ENCODE data around the gene TBXAS1.

The TBXAS1 gene

DNA sequence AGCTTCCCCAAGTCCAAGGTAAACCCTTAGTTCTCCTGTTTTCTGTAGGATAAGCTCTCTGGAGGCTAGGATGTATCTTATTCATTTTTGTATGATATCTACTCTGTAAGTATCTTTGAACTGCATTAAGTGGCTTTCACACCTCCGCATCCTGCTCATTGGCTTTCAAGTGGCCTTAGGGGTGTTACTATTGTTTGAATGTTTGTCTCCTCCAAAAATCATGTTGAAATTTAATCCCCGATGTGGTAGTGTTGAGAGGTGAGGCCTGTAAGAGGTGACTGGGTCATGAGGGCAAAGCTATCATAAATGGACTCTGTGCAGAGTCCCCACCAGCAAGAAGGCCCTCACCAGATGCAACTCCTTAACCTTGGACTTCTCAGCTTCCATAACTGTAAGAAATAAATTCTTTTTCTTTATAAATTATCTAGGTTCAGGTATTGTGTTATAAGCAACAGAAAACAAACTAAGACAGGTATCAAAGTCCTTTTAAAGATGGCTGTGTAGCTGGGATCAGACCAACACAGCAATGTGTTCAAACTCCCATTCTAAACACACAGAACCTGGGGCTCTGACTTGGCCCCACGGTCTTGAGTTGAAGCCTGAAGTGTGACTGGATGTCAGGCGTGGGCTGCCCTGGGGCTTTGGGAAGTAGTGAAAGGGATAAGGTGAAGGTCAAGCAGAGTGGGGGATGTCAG is 25.9 kb downstream of the TBXAS1 start:
- DNase-seq (ENCODE audit: low read depth, low spot score): no peak

DNA sequence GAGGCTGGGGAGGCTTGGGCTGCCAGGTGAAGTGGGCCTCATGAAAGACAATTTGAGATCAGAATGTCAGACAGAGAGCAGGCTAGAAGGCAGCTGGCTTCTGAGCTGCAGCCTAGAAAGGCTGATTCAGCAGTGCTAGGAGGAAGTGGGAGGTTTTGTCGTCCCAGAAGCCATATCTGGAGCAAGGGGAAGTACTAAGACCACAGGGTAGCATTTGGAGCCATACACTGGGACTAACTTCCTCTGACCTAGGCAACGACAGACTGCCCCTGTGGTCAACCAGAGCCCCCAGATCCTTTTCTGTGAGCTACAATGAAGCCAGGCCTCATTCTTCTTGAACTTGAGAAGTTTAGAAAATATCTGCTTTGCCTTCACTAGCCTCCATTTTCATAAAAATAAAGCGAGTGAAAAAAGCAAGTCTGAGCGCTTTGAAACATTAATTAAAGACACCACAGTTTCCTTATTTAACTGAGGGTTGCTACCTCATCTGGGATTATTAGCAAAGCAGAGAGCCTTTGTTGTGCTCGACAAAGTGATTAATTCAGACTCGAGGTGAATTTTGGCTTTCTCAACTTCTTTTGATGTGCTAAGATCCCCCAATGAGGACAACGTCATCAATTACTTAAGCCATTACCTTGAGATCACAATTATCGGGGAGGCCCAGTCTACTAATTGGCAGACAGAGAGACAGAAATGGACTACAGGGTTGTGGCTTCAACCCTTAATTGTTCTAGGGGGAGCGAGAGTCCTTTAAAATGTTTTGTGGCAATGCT is 26.6 kb downstream of the TBXAS1 start:
- DNase-seq (ENCODE audit: low read depth, low spot score): no peak

- no peak for DNase-seq (ENCODE audit: low read depth, low spot score)
Observed at GRCh38 chr7:139857791-139858190, 28.7 kb downstream of the TBXAS1 start.

GRCh38 chr7:139860090-139860775 is 31.2 kb downstream of the TBXAS1 start:
- no peak for DNase-seq (ENCODE audit: low read depth, low spot score)

DNA sequence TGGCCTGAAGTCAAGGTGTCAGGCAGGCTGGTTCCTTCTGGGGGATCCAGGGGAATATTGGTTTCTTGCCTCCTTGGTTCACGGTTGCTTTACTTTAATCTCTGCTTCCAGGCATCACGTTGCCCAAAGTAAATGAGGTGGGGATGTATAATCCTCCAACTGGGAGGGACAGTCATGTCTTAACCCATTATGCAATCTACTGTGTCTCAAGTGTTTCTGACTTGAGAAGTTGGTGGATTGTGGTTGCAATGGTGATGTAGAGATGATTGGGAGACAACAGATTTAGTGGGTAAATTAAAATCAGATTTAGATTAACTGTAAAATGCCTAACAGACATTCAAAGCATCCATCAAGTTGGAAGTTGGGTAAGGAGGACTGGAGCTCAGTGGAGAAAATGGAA is 32.7 kb downstream of the TBXAS1 start:
- DNase-seq (ENCODE audit: low read depth, low spot score): no peak

DNA sequence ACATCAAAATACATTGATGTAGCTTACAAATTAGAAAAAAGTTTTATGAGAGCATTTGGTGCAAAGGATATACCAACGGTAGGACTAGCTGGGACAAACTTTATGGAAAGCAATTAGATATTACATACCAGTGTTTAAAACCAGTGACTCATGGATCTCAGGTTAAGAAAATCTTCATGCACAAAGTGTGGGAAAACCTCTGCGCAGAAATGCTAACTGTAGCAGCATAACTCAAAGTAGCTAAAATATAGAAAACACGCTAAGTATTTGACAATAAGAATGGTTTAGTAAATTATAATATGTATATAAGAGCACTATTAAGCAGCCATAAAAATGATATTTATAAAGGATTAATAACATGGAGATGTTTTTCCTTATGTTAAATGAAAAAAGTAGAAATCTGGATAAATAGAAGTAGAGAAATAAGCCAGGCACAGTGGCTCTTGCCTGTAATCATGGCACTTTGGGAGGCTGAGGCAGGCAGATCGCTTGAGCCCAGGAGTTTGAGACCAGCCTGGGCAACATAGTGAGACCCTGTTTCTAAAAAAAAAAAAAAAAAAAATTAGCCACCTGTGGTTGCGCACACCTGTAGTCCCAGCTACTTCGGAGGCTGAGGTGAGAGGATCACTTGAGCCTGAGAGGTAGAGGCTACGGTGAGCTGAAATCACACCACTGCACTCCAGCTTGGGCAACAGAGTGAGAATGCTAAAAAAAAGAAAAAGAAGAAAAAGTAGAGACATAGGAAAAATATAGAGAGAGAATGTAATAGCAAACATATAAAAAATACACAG is 37.2 kb downstream of the TBXAS1 start:
- no peak for DNase-seq (ENCODE audit: low read depth, low spot score)

DNA sequence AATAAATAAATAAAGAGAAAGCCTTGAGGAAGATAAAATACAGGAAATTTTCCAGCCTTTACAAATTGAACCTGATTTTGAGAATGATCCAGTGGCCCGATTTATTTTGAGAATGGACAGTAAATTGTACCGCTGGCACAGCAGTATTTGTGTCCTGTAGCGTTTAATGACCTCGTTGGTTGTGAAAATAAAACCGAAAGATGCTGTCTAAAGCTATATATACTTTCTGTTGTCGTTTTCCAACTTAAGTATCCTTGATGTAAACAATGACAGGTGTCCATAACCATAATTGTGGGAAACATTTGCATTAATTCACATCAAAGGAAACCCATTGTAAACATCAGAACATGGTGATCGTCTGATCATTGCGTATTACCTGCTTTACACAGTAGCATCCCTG is 38.8 kb downstream of the TBXAS1 start:
- no peak for DNase-seq (ENCODE audit: low read depth, low spot score)

- no peak for DNase-seq (ENCODE audit: low read depth, low spot score)
Observed at GRCh38 chr7:139869886-139870285, 40.8 kb downstream of the TBXAS1 start.

DNA sequence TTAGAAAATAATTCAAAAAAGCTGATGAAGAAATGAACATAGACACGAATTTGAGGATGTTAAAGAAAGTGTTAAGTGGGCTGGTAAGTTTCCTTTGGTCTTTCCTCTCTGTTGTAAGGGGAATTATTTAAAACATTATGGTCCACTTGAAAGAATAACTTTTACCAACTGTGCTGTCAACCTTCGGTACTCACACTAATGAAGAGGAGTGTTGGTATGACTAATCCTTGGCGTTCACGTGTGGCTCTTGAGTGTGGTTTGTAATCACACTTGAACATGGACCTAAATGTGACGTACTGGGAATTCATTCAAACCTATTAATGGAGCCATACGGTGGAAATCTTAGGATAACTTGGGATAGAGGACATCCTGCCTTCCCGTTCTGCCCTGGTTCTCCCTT is 41.3 kb downstream of the TBXAS1 start:
- DNase-seq (ENCODE audit: low read depth, low spot score): no peak

GRCh38 chr7:139871331-139871730 is 42.3 kb downstream of the TBXAS1 start:
- peak; percentile 50 for DNase-seq (ENCODE audit: low read depth, low spot score)

DNA sequence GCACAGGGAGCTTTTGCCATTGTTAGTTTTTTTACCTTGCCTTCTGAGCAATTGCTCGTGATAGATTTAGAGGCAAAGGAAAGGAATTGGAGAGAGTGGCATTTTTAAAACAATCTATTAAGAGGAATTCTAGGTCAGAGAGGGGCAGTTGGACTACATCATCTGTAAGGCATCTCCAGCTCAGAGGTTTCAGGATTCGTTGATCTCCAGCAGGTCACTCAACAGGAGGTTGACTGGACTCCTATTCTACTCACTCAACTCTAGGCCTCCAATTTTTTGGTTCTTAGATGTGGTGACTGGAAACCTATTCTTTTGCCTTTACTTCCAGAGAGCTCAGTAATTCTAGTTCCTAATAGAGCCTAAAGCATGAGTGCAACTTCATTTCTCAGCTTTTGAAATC is 42.8 kb downstream of the TBXAS1 start:
- peak; percentile 18 for DNase-seq (ENCODE audit: low read depth, low spot score)

GRCh38 chr7:139873593-139874301 is 44.7 kb downstream of the TBXAS1 start:
- DNase-seq (ENCODE audit: low read depth, low spot score): no peak

DNA sequence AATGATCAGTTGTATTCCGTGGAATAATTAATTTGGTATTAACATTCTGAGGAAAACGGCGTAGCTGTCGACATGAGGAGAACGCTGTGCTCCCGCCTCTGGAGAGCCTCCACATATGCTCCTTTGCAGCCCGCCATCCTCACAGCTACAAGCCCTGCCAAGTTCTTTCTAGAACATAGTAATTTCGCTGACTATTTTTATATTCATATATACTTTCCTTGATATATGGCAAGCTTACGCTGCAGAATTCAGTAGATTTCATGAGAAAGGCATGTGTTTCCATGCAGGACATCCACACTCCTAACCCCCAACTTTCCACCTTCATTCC is 45.2 kb downstream of the TBXAS1 start:
- no peak for DNase-seq (ENCODE audit: low read depth, low spot score)

- no peak for DNase-seq (ENCODE audit: low read depth, low spot score)
Observed at GRCh38 chr7:139875821-139876241, 46.8 kb downstream of the TBXAS1 start.

DNA sequence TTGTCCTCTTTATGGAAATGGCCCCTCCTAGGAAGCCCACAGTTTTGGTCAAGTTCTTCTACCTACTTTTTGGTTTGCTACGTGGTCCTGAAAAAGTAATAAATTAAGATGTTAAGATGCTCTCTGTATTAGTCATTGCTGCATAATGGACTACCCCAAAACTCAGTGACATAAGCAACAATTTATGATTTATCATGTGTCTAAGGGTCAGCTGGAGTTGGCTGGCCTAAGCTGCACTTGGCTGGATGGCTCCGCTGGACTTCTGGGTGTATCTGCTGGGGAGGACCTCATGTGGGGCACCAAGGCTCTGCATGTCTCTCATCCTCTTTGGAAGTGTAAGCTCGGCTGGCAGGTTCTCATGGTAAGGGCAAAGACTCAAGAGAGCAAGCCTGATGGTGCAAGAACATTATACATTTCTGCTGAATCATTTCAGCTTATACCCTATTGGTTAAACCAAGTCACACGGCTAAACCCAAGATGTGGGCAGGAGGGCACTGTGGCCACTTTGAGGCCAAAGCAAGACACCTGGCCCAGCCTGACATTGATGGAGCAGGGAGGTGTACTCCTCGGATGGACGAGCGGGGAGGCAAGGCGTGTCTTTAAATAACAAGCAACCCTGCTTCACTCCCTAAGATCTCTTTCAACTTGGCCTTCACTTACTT is 47.7 kb downstream of the TBXAS1 start:
- no peak for DNase-seq (ENCODE audit: low read depth, low spot score)

- DNase-seq (ENCODE audit: low read depth, low spot score): no peak
Observed at GRCh38 chr7:139883814-139884213, 54.8 kb downstream of the TBXAS1 start.

DNA sequence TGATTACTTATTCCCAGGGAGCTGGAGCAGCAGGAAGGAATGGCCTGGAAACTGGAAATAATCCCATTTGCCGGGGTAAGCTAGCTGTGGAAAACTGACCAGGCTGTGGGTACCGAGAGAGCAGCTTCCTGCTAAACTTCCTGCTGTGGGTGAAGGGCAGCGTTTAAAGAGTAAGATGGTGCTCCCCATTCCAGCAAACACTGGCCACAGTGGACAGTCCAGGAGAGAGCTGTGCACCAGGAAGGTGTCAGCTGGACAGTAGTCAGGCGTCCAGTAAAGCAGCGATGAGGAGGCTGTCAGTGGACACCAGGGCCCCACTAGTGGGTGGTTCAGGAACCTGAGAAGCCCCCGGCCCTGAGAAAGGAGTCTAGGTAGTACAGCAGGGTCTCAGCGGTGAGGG is 55.4 kb downstream of the TBXAS1 start:
- DNase-seq (ENCODE audit: low read depth, low spot score): no peak

- no peak for DNase-seq (ENCODE audit: low read depth, low spot score)
Observed at GRCh38 chr7:139885511-139885910, 56.4 kb downstream of the TBXAS1 start.

DNA sequence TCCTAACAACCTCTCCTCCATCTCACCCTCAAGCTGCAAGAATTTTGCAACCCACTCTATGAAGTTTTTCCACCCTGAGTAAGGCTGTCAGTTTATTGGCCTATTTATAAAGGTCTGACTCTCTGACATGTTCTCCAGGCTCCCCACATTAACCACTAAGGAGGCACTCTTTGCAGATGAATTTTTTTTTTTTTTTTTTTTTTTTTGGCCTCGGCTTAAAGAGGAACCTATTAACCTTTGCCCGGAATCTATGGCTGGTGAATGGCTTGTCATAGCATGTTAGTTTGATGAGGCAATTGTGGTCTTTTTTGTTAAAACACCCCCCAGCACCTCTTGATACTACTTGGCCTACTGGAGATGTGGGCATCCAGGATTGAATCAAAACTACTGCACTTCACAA is 57.1 kb downstream of the TBXAS1 start:
- DNase-seq (ENCODE audit: low read depth, low spot score): no peak

DNA sequence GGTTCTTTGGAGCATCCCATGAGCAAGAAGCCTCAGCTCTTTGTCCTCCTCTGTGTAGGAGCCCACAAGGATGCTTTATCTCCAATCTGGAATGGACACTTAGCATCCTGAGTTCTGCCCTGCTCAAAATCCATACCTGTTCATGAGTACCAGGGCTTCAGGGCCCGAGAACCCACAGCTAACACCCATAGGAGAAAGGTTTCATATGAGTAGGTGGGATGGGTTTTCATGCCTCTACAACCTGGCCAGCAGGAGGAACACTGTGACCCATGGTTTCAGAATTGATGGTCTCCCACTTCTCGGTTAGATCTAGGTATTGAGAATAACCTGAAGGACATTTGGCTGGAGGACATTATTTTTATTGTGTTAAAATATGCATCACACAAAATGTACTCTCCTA is 57.8 kb downstream of the TBXAS1 start:
- DNase-seq (ENCODE audit: low read depth, low spot score): no peak

GRCh38 chr7:139887992-139888481 is 59.0 kb downstream of the TBXAS1 start:
- DNase-seq (ENCODE audit: low read depth, low spot score): no peak

All from astrocyte of the hippocampus (primary cell).